NK-92 (cell line): ENCODE results near the gene NPEPPS.

Experiments used
- DNase-seq: peaks from one replicate; lab custom pipeline; 2025; ENCODE audit not compliant: unreplicated experiment; lab: John Stamatoyannopoulos, UW

NPEPPS gene

GRCh38 chr17:47660064-47660492 lies 129.2 kb downstream of the NPEPPS start:
- DNase-seq, result no peak

GRCh38 chr17:47663912-47664623 lies 133.2 kb downstream of the NPEPPS start:
- no peak for DNase-seq

GRCh38 chr17:47664624-47664941 lies 133.7 kb downstream of the NPEPPS start:
- DNase-seq, result no peak

GRCh38 chr17:47665655-47666054 lies 134.7 kb downstream of the NPEPPS start:
- DNase-seq, result no peak

- no peak for DNase-seq
Observed at GRCh38 chr17:47669081-47669480, 138.2 kb downstream of the NPEPPS start.

- no peak for DNase-seq
Observed at GRCh38 chr17:47670064-47670463, 139.2 kb downstream of the NPEPPS start.
